ENCODE results near the gene TSPAN4. TPM values are rescaled to one million over a fixed set of nuclear protein-coding genes. Genes with fewer than 3 reads are reported as not detected.

Gene TSPAN4
- total and polyA plus RNA-seq, 2 of the 13 experiments (the other 11 are each of a cell fraction or from before 2014, with no cell fraction given), result 31.7 to 68.3 TPM

DNA sequence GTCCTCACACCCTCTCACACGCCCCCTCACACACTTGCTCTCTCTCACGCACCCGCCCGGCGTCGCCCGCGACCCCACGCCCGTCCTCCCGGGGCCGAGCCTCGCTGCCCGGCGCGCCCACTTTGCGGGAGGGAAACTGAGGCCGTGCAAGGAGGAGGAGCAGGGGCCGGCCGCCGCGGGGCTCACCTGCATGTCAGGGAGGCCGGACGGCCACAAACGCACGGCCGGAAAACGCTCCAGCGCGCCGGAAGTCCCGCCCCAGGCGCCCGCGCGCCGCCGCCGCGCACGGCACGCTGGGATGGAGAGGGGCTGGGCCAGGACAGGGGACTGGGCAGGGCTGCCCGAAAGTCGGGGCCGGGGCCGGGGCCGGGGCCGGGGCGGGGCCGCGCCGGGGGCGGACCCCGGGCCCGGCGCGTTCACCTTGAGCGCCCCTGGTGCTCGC lies 68.0 kb downstream of the TSPAN4 start, which contains the start of gene CHID1 (continued):
- TF ChIP-seq KLF13 (CRISPR knock-in tag; IDR thresholded peaks at IDR 0.05), result peak; percentile 74; the same call in 1 of the 2 replicates
- no peak for TF ChIP-seq CREBL2 (CRISPR knock-in tag; IDR thresholded peaks at IDR 0.05; ENCODE audit: borderline replicate concordance)
- TF ChIP-seq, protein P1, sequence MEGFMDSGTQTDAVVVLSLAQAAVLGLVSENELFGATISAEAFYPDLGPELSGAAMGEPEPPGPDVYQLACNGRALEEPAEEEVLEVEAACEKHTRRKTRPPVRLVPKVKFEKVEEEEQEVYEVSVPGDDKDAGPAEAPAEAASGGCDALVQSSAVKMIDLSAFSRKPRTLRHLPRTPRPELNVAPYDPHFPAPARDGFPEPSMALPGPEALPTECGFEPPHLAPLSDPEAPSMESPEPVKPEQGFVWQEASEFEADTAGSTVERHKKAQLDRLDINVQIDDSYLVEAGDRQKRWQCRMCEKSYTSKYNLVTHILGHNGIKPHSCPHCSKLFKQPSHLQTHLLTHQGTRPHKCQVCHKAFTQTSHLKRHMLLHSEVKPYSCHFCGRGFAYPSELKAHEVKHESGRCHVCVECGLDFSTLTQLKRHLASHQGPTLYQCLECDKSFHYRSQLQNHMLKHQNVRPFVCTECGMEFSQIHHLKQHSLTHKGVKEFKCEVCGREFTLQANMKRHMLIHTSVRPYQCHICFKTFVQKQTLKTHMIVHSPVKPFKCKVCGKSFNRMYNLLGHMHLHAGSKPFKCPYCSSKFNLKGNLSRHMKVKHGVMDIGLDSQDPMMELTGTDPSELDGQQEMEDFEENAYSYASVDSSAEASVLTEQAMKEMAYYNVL (CRISPR knock-in tag; IDR thresholded peaks at IDR 0.05; ENCODE audit: borderline replicate concordance), result no peak
- no peak for TF ChIP-seq ZNF333 (CRISPR knock-in tag; IDR thresholded peaks at IDR 0.05; ENCODE audit: borderline replicate concordance)
- TF ChIP-seq ETV6 (CRISPR knock-in tag; conservative IDR thresholded peaks at IDR 0.05), result no peak
- TF ChIP-seq, protein P2, sequence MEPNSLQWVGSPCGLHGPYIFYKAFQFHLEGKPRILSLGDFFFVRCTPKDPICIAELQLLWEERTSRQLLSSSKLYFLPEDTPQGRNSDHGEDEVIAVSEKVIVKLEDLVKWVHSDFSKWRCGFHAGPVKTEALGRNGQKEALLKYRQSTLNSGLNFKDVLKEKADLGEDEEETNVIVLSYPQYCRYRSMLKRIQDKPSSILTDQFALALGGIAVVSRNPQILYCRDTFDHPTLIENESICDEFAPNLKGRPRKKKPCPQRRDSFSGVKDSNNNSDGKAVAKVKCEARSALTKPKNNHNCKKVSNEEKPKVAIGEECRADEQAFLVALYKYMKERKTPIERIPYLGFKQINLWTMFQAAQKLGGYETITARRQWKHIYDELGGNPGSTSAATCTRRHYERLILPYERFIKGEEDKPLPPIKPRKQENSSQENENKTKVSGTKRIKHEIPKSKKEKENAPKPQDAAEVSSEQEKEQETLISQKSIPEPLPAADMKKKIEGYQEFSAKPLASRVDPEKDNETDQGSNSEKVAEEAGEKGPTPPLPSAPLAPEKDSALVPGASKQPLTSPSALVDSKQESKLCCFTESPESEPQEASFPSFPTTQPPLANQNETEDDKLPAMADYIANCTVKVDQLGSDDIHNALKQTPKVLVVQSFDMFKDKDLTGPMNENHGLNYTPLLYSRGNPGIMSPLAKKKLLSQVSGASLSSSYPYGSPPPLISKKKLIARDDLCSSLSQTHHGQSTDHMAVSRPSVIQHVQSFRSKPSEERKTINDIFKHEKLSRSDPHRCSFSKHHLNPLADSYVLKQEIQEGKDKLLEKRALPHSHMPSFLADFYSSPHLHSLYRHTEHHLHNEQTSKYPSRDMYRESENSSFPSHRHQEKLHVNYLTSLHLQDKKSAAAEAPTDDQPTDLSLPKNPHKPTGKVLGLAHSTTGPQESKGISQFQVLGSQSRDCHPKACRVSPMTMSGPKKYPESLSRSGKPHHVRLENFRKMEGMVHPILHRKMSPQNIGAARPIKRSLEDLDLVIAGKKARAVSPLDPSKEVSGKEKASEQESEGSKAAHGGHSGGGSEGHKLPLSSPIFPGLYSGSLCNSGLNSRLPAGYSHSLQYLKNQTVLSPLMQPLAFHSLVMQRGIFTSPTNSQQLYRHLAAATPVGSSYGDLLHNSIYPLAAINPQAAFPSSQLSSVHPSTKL (CRISPR knock-in tag; IDR thresholded peaks at IDR 0.05), result peak; percentile 22; the same call in 1 of the 2 replicates
- no peak for TF ChIP-seq MED8 (CRISPR knock-in tag; IDR thresholded peaks at IDR 0.05; ENCODE audit: insufficient replicate concordance)
- 0 out of 2 replicates have a peak, but pooled peaks have one; percentile 17 for TF ChIP-seq ZNF138 (CRISPR knock-in tag; IDR thresholded peaks at IDR 0.05; ENCODE audit: low read depth)
- no peak; the same call in 1 of the 2 replicates for TF ChIP-seq ZNF616 (CRISPR knock-in tag; IDR thresholded peaks at IDR 0.05; ENCODE audit: low read depth)
- no peak for TF ChIP-seq ZNF614 (CRISPR knock-in tag; IDR thresholded peaks at IDR 0.05; ENCODE audit: borderline replicate concordance)
- TF ChIP-seq, protein P3, sequence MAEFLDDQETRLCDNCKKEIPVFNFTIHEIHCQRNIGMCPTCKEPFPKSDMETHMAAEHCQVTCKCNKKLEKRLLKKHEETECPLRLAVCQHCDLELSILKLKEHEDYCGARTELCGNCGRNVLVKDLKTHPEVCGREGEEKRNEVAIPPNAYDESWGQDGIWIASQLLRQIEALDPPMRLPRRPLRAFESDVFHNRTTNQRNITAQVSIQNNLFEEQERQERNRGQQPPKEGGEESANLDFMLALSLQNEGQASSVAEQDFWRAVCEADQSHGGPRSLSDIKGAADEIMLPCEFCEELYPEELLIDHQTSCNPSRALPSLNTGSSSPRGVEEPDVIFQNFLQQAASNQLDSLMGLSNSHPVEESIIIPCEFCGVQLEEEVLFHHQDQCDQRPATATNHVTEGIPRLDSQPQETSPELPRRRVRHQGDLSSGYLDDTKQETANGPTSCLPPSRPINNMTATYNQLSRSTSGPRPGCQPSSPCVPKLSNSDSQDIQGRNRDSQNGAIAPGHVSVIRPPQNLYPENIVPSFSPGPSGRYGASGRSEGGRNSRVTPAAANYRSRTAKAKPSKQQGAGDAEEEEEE (CRISPR knock-in tag; IDR thresholded peaks at IDR 0.05; ENCODE audit: borderline replicate concordance), result no peak
- TF ChIP-seq, protein P4, sequence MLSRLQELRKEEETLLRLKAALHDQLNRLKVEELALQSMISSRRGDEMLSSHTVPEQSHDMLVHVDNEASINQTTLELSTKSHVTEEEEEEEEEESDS (CRISPR knock-in tag; IDR thresholded peaks at IDR 0.05; ENCODE audit: borderline replicate concordance), result no peak
- TF ChIP-seq ZNF569 (CRISPR knock-in tag; IDR thresholded peaks at IDR 0.05; ENCODE audit: borderline replicate concordance), result no peak
- no peak for TF ChIP-seq ZNF329 (CRISPR knock-in tag; IDR thresholded peaks at IDR 0.05; ENCODE audit: low read depth)
- no peak for TF ChIP-seq PBX2 (CRISPR knock-in tag; IDR thresholded peaks at IDR 0.05)
- no peak for TF ChIP-seq RBM39 (IDR thresholded peaks at IDR 0.05; ENCODE audit: low read depth, low read length, poor library complexity, severe bottlenecking)
- TF ChIP-seq, protein P5, sequence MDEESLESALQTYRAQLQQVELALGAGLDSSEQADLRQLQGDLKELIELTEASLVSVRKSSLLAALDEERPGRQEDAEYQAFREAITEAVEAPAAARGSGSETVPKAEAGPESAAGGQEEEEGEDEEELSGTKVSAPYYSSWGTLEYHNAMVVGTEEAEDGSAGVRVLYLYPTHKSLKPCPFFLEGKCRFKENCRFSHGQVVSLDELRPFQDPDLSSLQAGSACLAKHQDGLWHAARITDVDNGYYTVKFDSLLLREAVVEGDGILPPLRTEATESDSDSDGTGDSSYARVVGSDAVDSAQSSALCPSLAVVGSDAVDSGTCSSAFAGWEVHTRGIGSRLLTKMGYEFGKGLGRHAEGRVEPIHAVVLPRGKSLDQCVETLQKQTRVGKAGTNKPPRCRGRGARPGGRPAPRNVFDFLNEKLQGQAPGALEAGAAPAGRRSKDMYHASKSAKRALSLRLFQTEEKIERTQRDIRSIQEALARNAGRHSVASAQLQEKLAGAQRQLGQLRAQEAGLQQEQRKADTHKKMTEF (CRISPR knock-in tag; IDR thresholded peaks at IDR 0.05), result peak; percentile 37; the same call in 1 of the 2 replicates
- TF ChIP-seq NR2C2 (CRISPR knock-in tag; IDR thresholded peaks at IDR 0.05; ENCODE audit: borderline replicate concordance), result peak; percentile 39; the same call in 1 of the 2 replicates
